Stimulated activated CD8-positive, alpha-beta memory T cell treated with anti-CD3 and anti-CD28 coated beads, Interleukin-2, amount 100 ng/mL, for 48 hours (primary cell): Measurements from ENCODE around the gene NEUROG3.

Source experiments
- DNase-seq, 2 donors: peaks; one replicate each; pipeline ENCODE4 v3.0.0-alpha.2; 2020; ENCODE audit warnings: low read depth in 2 of 2

NEUROG3 gene

GRCh38 chr10:69573056-69573806, at the start of gene NEUROG3:
Gene NEUROG3 (minus strand): TSS chr10:69573422. CDS start chr10:69573043, 379 bp downstream.
- no peak for DNase-seq

- no peak for DNase-seq
These were observed 47.4 kb upstream of the NEUROG3 start for GRCh38 chr10:69620625-69621024.

GRCh38 chr10:69619626-69620025, 46.4 kb upstream of the NEUROG3 start:
- DNase-seq = no peak

- no peak for DNase-seq
These were observed 45.5 kb upstream of the NEUROG3 start for GRCh38 chr10:69618746-69619145.

- no peak for DNase-seq
These were observed 43.1 kb upstream of the NEUROG3 start for GRCh38 chr10:69616358-69616757.

GRCh38 chr10:69614130-69614529, 40.9 kb upstream of the NEUROG3 start:
- DNase-seq = no peak

- no peak for DNase-seq
These were observed 39.5 kb upstream of the NEUROG3 start for GRCh38 chr10:69612760-69613159.

GRCh38 chr10:69609077-69609476, 35.9 kb upstream of the NEUROG3 start:
- no peak for DNase-seq

GRCh38 chr10:69600761-69601330, 27.6 kb upstream of the NEUROG3 start:
- no peak for DNase-seq

- DNase-seq = no peak
These were observed 15.1 kb upstream of the NEUROG3 start for GRCh38 chr10:69588358-69588757.

- DNase-seq = no peak
These were observed 11.4 kb upstream of the NEUROG3 start for GRCh38 chr10:69584624-69585023.

GRCh38 chr10:69583106-69583505, 9.9 kb upstream of the NEUROG3 start:
- DNase-seq = no peak

GRCh38 chr10:69580435-69580834, 7.2 kb upstream of the NEUROG3 start:
- no peak for DNase-seq

- no peak for DNase-seq
These were observed 6.3 kb upstream of the NEUROG3 start for GRCh38 chr10:69579464-69580060.

GRCh38 chr10:69578508-69578991, 5.3 kb upstream of the NEUROG3 start:
- no peak for DNase-seq

GRCh38 chr10:69577268-69578232, 4.3 kb upstream of the NEUROG3 start:
- DNase-seq = no peak

GRCh38 chr10:69576334-69577011, 3.3 kb upstream of the NEUROG3 start:
- DNase-seq = no peak

GRCh38 chr10:69575164-69575722, 2.0 kb upstream of the NEUROG3 start:
- DNase-seq = no peak

- DNase-seq = no peak
These were observed 1.4 kb upstream of the NEUROG3 start for GRCh38 chr10:69574571-69574978.

- peak in 1 of 2 donors; percentile 30 for DNase-seq
These were observed 815 bp downstream of the NEUROG3 start for GRCh38 chr10:69572159-69573055.
